ENCODE results near the gene ARHGEF10L. TPM values are rescaled to one million over a fixed set of nuclear protein-coding genes. Genes with fewer than 3 reads are reported as not detected.

The ARHGEF10L gene
- total RNA-seq, 1 donor, result 16.8 TPM

DNA sequence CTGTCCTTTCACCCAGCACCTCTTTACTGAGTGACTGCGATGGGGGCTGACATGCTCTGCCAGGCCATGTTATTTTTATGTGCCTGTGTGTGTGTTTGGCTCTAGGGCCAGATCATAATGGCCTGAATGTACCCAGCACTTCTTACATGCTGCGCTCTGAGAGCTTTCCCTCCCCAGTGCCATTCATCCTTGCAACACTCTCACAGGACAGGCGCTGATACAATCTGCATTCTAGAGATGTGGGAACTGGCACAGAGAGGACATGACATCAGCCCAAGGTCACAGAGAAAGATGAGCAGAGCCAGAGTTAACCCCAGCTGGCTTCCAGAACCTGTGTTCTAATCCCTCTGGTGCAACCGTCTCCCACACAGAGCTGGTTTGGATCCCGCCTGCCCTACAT, 54.5 kb downstream of the ARHGEF10L start:
- TF ChIP-seq, protein P1, sequence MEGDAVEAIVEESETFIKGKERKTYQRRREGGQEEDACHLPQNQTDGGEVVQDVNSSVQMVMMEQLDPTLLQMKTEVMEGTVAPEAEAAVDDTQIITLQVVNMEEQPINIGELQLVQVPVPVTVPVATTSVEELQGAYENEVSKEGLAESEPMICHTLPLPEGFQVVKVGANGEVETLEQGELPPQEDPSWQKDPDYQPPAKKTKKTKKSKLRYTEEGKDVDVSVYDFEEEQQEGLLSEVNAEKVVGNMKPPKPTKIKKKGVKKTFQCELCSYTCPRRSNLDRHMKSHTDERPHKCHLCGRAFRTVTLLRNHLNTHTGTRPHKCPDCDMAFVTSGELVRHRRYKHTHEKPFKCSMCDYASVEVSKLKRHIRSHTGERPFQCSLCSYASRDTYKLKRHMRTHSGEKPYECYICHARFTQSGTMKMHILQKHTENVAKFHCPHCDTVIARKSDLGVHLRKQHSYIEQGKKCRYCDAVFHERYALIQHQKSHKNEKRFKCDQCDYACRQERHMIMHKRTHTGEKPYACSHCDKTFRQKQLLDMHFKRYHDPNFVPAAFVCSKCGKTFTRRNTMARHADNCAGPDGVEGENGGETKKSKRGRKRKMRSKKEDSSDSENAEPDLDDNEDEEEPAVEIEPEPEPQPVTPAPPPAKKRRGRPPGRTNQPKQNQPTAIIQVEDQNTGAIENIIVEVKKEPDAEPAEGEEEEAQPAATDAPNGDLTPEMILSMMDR (IDR thresholded peaks at IDR 0.05; ENCODE audit: insufficient read depth, low read depth, low read length), result no peak
- peak; percentile 46 for DNase-seq (ENCODE audit: low read depth)

DNA sequence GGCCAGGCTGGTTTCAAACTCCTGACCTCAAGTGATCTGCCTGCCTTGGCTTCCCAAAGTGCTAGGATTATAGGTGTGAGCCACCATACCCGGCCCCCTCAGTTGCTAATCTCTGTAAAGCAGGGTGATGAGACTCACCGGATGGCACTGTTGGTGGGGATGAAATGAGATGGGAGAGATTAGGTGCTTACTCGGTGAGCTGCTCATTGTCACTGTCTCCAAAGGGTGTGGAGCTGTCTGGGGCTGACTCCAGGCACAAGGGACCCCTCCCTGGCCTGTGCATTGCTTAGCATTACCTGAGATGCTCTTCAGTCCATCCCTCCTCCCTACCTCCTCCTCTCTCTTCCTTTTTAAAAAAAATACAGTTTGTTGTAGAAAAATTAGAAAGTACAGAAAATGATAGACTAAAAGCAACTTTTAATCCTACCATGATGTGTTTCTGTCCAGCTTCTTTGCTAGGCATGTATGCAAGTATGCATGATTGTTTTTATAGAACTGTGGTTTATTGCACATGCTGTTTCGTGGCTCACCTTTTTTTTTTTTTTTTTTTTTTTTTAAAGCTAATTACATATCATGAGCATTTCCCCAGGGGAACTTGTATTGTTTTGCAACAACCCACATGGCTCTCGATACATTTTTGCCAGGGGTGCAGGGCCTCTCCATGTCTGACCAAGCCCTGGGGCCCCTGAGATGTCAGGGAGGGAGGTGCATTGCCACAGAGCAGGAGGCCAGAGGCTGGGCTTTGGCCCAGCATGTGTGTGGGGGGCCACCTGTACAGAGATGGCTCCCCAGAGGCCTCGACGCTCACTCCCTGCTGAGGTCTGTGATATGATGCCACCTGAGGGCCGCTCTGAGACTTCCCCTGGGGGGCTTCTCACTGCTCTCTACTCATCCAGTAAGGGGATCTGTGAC, 55.4 kb downstream of the ARHGEF10L start:
- peak; percentile 13 for DNase-seq (ENCODE audit: low read depth)
- no peak overlapping the region for H3K4me3 ChIP-seq (ENCODE audit: low read depth, low read length)

More for the DNA sequence above, 54.5 kb downstream of the ARHGEF10L start:
- no peak overlapping the region for H3K4me3 ChIP-seq (ENCODE audit: low read depth, low read length)

DNA sequence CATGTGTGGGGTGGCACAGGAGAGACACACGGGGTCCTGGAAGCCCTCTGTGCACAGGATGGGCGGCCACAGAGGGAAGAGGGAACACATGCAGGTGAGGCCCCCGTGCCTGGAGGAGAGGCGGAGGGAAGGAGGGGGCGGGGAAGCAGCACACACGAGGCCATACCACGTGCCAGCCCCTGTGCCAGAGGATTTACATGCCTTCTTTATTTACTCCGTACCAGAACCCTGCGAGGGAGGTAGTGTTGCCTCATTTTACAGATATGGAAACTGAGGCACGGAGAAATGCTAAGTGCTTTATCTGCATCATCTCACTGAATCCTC, 56.1 kb downstream of the ARHGEF10L start:
- no peak for DNase-seq (ENCODE audit: low read depth)
- TF ChIP-seq, protein P1 (IDR thresholded peaks at IDR 0.05; ENCODE audit: insufficient read depth, low read depth, low read length), result no peak
- no peak overlapping the region for H3K4me3 ChIP-seq (ENCODE audit: low read depth, low read length)

More for the DNA sequence above, 55.4 kb downstream of the ARHGEF10L start:
- TF ChIP-seq, protein P1 (IDR thresholded peaks at IDR 0.05; ENCODE audit: insufficient read depth, low read depth, low read length), result no peak

DNA sequence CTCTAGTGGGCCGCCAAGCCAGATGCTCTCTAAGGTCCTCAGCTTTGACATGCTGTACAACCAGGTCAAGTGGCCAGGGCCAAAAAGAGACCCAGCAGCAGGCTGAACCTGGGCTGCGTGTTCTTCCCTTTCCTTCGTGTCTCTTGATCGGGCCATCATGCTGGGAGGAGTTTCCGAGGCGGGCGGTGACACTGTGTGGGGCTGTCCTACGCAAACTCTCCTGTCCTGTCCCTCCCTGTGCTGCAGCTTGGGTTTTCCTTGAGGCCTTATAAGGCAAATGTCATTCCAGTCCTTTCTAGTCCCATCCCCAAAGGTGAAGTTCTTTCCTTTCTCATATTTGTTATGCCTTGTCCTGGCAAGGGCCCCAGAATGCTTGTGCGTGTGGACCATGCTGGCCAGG, 56.7 kb downstream of the ARHGEF10L start:
- TF ChIP-seq, protein P1 (IDR thresholded peaks at IDR 0.05; ENCODE audit: insufficient read depth, low read depth, low read length), result no peak
- DNase-seq (ENCODE audit: low read depth), result no peak
- H3K4me3 ChIP-seq (ENCODE audit: low read depth, low read length), result no peak overlapping the region

DNA sequence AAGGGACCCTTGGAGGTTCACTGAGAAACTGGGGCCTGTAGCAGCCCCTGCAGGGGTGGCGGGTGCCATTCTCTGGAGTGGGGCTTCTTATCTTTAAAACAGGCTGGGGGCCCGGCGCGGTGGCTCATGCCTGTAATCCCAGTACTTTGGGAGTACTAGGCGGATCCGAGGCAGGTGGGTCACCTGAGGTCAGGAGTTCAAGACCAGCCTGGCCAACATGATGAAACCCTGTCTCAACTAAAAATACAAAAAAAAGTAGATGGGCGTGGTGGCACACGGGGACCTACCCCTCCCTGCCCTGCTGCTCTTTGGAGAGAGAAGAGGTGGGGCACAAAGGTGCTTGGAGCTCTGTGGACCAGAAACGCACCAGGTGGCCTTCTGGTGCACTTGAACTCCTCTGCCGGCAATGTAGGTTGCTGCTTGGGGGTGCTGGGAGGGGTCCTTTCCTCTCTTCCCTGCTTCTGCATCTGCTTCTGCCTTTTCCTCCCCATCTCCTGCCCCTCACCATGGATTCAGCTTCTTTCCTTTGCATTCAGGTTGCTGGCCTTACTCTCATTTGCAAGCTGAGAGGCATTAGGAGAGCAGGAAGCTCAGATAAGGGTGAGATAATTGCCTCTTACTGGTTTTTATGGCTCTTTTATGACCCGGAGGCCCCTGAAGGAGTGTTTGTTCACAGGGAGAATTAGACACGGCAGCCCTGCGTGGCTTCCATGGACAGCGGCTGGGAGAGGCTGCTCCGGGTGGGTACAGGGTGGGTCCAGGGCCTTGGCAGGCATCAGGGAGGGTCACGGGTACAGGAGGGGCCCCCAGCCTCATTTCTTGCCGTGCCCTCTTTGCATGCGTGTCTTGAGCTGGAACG, 57.4 kb downstream of the ARHGEF10L start:
- no peak overlapping the region for H3K4me3 ChIP-seq (ENCODE audit: low read depth, low read length)
- peak; percentile 56 for DNase-seq (ENCODE audit: low read depth)
- TF ChIP-seq, protein P1 (IDR thresholded peaks at IDR 0.05; ENCODE audit: insufficient read depth, low read depth, low read length), result no peak

DNA sequence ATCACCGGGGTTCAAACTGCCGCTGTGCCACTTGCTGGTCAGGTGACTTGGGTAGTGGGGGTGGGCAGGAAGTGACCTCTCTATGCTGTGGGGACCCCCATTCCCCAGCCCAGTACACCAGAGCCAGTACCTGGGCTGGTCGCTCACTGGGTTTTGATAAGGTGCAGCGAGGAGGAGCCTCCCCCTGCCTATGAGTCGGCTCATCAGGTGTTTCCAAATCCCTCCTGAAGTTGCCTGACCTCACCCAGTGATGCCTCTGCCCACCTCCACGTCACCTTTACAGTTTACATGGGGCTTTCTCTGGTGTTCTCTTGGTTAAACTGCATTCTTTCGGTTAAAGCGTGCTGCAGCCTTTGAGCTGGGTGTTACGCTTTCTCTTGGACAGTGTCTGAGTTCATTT, 58.2 kb downstream of the ARHGEF10L start:
- no peak for DNase-seq (ENCODE audit: low read depth)
- H3K4me3 ChIP-seq (ENCODE audit: low read depth, low read length), result no peak overlapping the region
- TF ChIP-seq, protein P1 (IDR thresholded peaks at IDR 0.05; ENCODE audit: insufficient read depth, low read depth, low read length), result no peak
